Measurements from ENCODE around the gene NCMAP. TPM values are rescaled to one million over a fixed set of nuclear protein-coding genes. Genes with fewer than 3 reads are reported as not detected.
"Not testable (repeated sequence)": the region's sequence is repeated elsewhere in the genome, so short reads cannot be mapped to it uniquely, and the experiment has no call there.

Gene NCMAP
- total RNA-seq, 1 experiment from 2014 or later, result 2.0 TPM

DNA sequence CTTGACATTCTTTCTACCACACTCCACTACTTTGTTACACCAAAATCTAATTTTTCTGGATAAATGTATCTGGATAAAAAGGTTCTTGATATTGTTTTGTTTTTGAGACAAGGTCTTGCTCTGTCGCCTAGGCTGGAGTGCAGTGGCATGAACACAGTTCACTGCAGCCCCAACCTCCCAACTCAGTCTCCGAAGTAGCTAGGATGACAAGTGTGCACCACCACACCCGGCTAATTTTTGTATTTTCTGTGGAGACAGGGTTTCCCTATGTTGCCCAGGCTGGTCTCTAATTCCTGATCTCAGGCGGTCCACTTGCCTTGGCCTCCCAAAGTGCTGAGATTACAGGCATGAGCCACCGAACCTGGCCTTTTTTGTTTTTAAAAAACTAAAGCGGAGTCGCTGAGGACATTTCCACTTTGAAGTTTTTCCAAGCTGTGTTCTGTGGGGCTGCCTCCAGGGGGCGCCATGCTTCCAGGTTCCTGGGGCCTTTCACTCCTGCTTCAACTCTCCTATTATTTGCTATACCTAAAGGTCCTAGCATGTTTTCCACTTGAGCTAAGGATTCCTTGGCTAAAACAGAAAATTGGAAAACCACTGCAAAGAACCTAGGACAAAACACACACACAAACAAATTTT lies 14.1 kb upstream of the NCMAP start:
- DNase-seq (ENCODE audit: low spot score), result peak; percentile 37

DNA sequence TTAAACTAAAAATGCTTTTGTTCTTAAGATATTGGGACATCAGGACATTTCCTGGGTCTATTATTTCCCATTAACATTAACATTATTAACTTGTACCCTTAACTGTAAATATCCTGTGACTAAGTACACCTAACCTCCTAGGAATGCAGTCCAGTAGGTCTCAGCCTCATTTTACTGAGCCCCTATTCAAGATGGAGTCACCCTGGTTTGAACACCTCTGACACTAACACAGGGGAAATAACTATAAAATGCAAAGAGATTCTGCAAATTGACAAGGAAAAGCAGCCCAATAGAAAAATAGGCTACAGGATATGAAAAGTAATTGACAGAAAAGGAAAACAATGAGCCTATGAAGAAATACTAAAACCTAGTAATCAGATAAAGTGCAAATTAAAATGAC lies 11.6 kb upstream of the NCMAP start:
- peak; percentile 43 for DNase-seq (ENCODE audit: low spot score)

DNA sequence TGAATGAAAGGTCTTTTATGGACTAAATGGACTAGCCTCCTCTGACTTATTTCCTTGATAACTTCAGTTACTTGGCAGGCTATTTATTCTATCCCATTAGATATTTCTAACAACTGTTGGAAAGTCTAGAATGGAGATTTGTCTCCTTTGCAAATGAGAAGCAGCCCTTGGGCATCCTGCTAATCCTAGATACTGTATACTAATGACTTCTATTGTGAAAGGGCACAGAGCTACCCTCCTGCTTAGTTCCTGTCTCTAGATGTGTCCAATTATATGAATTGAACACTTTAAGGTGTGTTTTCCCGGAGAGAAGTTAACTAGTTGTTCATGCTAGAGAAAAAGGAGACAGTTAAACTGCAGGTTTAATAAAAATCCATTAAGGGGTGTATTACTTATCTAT lies 10.2 kb upstream of the NCMAP start:
- no peak for DNase-seq (ENCODE audit: low spot score)

DNA sequence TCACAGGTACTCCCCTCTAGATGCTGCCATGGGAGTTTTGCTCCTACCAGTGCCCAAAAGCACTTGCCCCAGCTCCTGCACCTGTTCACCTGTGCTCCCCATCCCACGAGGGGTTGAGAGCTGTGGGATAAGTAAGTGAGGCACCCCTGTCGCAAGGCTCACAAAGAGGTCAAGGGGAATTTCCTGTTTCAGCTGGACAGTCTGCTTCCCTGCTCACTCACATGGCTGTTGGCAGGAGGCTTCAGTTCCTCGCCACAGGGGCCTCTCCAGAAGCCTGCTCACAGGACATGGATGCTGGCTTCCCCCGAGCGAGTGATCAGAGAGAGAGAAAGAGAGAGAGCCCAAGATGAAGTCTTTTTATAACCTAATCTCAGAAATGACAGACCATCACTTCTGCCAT lies 8.7 kb upstream of the NCMAP start:
- DNase-seq (ENCODE audit: low spot score), result no peak

DNA sequence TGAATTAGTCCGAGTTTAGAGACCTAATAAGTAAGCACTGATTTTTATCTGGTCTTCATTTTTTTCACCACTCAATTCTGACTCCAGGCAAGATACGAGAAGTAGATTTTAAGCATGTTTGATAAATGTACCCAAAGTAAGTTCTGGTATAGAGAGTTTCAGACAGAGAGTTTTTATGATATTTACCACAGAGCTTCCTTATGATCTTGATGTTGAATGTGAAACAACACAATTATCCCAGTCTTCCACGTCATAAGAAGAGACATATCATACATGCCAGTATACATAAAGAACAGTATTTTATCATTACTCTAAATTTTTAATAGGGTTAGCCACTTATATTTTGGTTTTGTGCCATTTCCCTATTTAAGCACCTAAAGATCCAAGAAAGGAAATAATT lies 7.8 kb upstream of the NCMAP start:
- DNase-seq (ENCODE audit: low spot score), result no peak

DNA sequence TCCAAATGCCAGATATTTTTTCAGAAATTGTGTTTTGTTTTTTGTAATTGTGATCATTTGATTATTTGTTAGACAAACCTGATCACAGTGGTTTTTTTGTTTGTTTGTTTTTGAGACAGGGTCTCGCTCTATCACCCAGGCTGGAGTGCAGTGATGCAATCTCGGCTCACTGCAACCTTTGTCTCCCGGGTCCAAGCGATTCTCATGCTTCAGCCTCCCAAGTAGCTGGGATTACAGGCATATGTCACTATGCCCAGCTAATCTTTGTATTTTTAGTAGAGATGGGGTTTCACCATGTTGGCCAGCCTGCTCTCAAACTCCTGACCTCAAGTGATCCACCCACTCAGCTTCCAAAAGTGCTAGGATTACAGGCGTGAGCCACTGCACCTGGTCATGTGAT lies 6.7 kb upstream of the NCMAP start:
- DNase-seq (ENCODE audit: low spot score), result not testable (repeated sequence)

DNA sequence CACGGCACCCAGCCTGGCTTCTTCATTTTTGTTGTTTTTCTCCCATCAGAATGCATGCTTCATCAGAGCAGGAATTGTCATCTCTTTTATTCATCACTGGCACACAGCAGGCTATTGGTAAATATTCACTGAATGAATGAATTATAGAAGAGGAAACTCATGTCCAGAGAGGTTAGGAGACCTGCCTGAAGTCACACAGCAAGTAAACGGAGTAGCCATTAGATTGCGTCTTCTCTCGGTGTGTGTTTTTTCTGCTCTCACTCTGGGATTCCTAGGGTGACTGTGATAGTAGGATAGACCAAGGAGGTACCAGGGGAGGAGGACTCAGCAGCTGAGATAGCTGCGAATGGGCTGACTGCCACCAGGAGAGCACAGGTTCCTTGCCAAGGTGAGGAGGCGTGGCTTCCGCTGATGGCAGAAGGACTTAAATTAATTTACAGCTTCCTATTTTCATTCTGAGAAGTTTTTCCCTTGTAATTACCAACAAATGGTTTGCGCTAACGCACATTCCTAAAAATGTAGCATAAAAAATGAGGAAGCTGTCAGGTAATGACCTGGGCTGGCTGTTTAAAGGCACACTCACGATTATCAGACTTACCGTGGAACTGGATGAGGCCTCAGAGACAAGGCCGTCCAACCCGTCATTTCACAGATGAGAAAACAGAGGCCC lies 4.5 kb upstream of the NCMAP start:
- peak; percentile 48 for DNase-seq (ENCODE audit: low spot score)

DNA sequence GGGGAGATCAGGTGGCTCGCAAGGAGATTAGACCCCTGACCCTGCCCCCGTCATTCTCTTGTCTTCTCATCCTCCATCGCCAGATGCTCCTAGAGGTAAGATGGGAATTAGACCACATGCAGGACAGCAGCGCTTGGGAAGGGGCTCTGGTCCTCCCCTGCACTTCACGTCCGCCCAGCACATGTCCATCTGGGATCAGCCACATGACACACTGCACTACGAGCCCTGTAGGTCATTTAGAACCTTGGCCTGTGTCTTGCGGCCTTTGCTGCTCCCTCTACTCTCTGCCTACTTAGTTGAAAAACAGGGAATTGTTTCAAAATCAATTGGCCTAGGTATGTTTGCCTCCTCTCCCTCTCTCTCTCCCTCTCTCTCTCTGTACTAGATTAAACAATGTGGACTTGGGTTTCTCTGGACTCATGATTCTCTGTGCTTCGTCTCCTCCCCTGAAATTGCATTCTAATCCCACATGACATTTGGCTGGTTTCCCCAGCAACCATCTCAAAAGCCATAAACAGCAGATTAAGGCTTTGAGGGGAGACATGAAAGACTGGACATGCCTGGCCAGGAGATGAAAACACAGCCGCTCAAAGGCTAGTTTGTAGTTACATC lies 3.8 kb upstream of the NCMAP start:
- DNase-seq (ENCODE audit: low spot score), result peak; percentile 58

DNA sequence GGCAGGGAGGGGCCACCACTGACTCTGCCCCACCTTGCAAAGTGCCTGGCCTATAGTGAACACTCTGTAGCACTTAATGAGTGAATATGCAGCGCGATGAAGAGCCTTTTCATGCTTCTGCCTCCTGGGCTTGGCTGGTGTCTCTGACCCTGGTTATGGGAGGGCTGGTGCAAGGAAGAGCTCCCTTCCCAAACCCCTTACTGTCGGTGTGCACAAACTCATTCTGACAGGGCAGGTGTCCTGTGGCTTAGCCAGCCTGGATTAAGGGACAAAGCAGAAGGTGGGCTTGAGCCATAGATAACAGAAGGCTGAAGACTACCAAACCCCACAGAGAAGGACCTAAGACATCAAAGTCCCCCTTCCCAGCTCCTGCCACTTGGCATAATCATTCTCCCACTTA lies 2.0 kb upstream of the NCMAP start:
- DNase-seq (ENCODE audit: low spot score), result no peak

DNA sequence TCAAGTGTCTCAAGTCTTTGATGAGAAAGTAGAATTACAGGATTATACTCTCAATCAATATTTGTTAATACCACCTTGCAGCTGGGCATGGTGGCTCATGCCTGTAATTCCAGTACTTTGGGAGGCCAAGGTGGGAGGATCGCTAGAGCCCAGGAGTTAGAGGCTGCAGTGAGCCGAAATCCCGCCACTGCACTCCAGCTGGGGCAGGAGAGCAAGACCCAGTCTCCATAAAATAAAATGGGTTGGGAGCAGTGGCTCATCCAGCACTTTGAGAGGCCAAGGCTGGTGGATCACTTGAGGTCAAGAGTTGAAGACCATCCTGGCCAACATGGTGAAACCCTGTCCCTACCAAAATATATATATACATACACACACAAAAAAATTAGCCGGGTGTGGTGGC lies 1.2 kb upstream of the NCMAP start:
- DNase-seq (ENCODE audit: low spot score), result no peak

DNA sequence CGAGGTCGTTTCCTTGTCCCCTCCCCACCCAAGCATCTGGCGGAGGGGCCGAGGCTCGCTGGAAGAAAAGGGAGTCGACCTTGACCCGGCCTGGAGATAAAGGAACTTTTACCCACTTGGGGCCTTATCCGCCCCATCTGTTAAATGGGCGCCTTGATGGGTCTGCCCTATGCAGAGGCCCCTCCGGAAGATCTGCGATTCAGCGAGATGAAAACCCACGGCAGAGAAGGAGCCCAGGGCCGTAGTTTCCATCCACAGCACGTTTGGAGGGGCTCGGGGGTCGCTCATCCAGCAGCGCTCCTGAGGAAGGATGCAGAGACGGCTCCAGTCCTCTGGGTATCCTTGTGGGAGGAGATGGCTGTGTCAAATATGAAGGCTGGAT lies 518 bp downstream of the NCMAP start:
- DNase-seq (ENCODE audit: low spot score), result no peak

DNA sequence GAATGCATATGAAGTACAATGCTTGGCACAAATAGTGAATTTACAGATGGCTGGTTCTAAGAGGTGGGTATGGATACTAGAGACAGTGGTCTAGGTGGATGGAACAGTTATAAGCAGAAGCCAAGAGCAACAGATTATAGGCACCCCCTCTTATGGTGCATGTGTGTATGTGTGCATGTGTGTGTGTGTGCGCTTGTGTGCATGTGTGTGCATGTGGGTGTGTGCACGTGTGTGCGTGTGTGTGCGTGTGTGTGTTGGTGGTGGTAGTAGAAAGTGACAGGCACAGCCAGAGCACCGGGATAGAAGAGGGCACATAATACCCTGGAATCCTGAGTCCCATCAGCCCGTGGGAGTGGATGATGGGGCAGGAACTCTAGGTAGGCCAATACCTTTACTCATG lies 1.3 kb downstream of the NCMAP start:
- DNase-seq (ENCODE audit: low spot score), result no peak

DNA sequence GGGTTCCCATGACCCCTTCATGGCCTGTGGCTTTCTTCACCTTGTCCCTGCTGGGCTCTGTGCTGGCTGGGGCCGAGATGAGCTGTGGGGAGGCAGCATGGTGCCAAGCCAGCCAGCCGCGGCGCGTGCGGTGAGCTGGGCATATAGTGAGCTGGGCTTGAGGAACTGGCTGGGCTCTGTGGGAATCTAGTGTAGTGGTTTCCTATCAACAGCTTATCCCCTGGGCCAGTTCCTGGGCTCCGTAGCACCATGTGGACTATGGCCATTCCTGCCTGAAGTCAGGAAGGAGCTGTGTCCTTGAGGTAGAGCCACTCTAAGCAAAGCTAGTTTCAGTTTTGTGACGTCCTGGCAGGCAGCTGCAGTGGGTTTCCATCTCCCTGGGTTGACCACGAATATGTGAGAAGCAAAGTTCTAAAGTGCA lies 1.8 kb downstream of the NCMAP start:
- no peak for DNase-seq (ENCODE audit: low spot score)

DNA sequence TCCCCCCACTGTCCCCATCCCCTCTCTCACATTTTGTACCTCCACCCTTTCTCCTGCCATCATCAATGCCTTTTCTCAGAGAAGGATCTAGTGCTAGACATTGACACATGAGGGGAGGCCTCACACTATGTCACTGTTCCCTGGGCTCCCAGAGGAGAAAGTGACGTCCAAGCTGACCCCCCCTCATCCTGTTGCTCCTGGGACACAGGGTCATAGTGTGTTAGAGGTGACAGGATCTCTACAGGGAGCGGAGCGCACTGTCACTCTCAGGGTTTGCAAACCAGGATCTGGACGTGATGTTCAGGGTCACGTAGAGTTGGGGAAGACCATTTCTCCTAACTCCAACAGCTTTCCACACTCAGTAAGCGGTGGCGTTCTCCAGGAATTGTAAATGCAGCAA lies 2.6 kb downstream of the NCMAP start:
- no peak for DNase-seq (ENCODE audit: low spot score)

DNA sequence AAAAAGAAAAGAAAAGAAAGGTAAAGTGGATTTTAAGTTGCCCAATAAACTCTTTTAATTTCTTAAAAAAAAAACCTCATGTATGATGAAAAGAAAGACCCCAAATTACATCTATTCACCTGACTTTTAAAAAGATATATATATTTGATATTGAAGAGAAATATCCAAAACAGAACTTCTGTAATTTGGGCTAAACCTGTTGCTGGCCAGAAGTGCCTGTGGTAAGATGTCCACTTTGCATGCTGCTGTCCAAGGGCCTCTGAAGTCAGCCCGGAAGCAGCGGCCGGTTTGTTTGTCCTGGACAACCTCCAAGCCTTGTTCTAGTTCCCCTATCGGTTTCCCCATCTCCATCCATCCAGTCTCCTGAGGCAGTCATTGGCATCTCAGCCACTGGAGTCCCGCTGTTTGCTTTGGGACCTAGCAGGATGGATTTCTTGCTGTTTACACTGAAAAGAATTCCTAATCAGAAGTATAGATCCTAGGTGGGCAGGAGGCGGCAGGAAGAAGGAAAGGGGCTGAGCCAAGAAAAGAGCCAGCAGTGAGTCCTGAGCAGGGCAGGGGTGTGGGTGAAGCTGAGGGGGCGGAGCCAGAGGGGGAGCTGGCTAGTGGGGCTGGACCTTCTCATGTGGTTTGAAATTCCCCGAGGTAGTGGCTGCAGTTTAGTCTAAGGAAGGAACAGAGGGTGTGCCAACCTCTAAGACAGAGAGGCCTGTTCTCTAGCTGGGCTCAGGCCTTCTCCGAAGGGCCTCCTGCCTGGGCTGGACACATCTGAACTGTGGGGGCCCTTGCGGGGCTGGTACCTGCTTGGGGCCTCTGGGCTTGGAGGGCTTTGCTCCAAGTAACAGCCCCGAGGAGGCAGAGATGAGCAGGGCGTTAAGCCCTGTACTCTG lies 3.3 kb downstream of the NCMAP start:
- peak; percentile 95 for DNase-seq (ENCODE audit: low spot score)

DNA sequence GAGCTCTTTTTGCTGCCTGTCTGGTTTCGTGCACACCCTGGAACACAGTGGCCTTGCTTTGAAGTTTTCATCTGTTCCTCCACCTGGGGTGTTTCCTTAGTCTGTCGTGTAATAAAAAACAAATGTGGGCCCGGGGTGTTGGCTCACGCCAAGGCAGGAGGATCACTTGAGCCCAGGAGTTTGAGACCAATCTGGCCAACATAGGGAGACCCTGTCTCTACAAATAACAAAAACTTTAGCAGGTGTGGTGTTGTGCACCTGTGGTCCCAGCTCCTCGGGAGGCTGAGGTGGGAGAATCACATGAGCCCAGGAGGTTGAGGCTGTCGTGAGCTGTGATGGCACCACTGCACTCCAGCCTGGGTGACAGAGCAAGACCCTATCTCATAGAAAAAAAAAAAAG lies 4.5 kb downstream of the NCMAP start:
- no peak for DNase-seq (ENCODE audit: low spot score)

DNA sequence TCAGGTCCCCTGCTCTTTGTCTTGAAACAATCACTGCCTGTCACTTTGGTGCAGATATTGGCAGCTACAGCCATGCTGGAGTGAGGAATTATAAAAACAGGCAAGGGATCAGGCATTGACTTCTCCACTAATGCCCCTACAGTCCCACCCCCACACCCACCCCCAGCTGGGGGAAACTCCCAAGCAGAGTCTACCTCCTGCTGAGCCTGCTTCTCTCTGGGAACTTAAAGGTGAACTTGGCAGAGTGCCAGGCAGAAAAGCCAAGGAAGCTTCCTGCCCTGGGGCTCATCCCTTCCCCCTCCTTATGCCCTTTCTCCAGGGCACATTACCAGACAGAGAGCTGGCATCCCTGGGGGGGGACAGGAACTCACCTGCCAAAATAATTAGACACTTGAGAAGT lies 6.7 kb downstream of the NCMAP start:
- DNase-seq (ENCODE audit: low spot score), result peak; percentile 50

DNA sequence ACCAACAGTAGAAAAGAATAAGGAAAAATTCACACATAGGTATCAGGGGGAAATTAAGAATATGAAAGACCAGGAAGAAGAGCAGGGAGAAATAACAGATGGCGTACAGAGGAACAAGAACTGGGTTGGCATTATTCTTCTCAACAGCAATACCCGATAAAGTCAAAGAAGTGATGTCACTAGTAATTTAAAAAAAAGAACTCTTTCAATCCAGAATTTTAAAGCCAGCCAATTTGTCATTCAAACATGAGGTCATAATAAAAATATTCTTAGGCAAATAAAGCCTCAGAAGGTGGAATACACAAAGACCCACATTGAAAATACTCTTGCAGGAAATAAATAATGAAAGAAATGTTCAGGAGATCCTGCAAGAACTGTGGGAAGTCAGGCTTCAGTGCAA lies 8.8 kb downstream of the NCMAP start:
- DNase-seq (ENCODE audit: low spot score), result no peak

DNA sequence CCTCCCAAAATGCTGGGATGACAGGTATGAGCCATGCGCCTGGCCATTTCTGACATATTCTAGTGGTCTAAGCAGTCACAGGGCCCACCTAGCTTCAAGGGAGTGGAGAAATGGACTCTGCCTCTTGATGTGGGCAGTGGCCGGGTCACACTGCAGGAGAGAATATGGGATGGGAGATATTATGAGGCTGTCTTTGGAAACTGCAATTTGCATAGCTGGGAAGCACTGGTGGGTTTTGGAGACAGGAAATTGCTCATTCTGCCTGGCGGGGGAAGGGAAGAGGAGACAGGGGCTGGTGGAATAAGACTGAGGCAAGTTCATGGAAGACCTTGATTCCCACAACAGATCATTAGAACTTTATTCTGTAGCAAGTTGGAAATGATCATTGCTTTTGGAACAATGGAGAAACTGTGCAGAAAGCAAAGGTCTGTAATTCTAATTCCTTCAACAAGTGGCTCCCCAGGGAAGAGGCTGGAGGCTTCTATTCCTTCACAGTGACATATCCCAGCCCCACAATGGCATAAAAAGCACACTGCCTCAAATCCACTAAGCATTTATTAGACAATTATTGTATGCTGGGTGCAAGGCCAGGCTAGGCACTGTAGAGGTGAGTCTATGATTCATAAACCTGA lies 10.5 kb downstream of the NCMAP start:
- DNase-seq (ENCODE audit: low spot score), result no peak

DNA sequence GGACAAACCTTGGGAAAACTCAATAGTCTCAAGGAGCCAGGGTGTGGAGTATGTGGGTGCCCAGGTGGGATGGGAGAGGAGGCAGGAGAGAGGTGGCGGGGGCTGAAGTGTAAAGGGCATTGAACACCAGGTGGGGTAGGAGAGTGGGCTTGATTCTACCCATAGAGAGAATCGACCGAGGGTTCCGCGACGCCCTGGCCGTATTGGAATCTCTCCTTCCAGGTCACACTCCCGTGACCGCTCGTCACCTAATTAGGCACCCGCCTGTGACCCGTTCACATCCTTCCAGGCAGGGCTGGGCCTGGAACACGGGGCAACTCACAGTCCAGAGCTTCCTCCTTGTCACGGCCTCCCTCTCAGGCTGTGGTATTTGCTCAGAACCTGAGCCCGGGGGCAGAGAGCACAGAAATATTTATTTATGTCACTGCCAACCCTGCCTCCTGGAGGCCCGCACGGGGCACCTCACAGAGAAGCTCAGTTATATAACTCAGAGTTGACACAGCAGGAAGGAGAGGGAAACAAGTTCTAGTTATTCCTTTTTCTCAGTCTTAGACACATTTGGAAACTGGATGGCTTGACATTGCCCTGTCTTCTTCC lies 12.0 kb downstream of the NCMAP start:
- DNase-seq (ENCODE audit: low spot score), result peak; percentile 57

DNA sequence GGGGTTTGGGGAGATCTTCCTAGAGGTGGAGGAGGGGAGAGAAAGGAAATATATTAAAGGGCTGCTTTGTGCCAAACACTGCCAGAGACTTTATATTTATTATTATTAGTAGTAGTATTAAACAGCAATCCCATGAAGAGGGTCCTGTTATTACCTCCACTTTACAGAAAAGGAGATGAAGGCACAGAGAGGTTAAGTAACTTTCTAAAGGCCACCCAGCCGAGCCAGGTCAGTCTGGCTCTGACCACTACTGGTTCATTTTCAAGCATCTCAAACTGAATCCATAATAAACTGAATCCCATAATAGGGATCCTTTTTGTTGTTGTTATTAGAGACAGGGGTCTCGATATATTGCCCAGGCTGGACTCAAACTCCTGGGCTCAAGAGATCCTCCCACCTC lies 12.6 kb downstream of the NCMAP start:
- no peak for DNase-seq (ENCODE audit: low spot score)

Data from HT-29 (cell line).